Stimulated activated CD8-positive, alpha-beta memory T cell treated with anti-CD3 and anti-CD28 coated beads, Interleukin-4, amount 100 ng/mL, for 24 hours (primary cell): Measurements from ENCODE around the gene FYB1.
"Not testable (repeated sequence)": the region's sequence is repeated elsewhere in the genome, so short reads cannot be mapped to it uniquely, and the experiment has no call there.

Experiments
- DNase-seq: peaks from one replicate; pipeline ENCODE4 v3.0.0-alpha.2; 2020; ENCODE audit warnings: low read depth

Gene FYB1, protein sequence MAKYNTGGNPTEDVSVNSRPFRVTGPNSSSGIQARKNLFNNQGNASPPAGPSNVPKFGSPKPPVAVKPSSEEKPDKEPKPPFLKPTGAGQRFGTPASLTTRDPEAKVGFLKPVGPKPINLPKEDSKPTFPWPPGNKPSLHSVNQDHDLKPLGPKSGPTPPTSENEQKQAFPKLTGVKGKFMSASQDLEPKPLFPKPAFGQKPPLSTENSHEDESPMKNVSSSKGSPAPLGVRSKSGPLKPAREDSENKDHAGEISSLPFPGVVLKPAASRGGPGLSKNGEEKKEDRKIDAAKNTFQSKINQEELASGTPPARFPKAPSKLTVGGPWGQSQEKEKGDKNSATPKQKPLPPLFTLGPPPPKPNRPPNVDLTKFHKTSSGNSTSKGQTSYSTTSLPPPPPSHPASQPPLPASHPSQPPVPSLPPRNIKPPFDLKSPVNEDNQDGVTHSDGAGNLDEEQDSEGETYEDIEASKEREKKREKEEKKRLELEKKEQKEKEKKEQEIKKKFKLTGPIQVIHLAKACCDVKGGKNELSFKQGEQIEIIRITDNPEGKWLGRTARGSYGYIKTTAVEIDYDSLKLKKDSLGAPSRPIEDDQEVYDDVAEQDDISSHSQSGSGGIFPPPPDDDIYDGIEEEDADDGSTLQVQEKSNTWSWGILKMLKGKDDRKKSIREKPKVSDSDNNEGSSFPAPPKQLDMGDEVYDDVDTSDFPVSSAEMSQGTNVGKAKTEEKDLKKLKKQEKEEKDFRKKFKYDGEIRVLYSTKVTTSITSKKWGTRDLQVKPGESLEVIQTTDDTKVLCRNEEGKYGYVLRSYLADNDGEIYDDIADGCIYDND

DNA sequence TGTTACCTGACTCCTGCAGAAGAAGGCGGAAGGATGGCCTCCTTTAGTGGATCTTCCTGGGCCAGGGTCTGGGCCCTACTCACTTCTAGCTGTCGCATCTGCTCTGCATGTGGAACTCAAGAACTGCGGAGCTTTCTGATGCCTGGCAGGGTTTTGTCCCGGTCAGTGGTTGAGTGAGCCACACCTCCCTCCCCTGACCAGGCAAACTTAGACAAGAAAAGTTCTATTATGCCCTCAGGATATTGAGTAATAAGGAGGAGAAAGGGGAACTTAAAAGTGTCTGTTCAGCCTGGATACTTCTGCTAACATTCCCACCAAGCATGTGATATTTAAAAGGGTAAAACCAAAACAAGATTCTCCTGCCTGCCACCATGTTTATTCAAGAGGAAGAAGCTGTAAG, at the start of gene FYB1:
TSS of gene FYB1 (minus strand) at position 127 of the 400 bp plus-strand sequence. CDS start 16,603 bp downstream, outside the sequence.
- DNase-seq, result no peak

DNA sequence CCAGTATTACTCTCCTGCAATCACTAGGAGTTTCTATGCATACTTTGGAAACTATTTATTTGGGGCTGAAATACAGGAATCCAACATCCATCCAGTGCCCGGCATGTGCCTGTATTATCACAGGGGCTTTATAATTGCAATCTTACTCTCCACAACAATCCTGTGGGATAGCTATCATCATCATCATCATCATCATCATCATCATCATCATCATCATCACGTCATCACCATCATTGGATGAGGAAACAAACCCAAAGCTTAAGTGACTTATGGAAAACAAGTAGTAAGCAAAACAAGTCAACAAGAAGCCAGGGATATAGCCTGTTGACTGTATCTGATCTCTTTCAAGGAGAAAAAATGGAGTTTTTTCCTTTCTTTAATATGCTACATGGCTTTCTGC, 47.8 kb upstream of the FYB1 start:
- no peak for DNase-seq

DNA sequence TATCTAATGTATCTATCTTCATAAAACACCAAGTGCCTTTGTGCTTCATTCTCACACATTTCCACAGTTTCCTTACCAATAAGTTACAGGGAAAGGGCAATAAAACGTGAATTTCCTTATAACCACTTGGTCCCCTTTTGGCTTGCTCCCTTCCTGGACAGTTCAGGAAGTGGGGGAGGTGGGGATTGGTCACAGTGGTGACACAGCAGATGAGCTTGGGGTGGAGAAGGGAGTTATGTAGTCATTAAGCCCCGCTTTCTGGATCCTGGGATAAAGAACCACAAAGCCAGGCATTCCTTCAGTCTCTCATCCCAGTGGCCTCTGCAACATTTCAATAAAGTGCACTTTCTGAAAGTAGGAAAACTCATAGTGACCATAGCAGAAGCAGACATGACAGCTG, 47.1 kb upstream of the FYB1 start:
- no peak for DNase-seq

DNA sequence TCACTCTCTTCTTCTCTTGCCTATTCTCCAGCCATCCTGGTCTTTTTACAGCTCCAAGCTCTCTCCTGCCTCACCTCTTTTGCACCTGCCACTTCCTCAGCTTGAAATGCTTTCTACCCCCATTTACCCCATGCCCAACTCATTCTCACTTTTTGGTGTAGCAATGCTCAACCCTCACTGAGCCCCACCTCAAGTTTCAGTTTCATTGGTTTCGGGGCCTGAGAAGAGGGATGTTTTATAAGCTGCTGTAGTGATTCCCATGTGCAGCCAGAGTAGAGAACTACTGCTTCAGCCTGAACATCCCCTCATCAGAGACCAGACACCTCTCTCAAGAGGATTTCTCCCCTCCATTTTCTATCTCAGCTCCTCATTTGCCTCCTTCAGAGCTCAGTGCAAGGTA, 45.2 kb upstream of the FYB1 start:
- DNase-seq, result no peak

GRCh38 chr5:39262981-39263380, 43.6 kb upstream of the FYB1 start:
- no peak for DNase-seq

DNA sequence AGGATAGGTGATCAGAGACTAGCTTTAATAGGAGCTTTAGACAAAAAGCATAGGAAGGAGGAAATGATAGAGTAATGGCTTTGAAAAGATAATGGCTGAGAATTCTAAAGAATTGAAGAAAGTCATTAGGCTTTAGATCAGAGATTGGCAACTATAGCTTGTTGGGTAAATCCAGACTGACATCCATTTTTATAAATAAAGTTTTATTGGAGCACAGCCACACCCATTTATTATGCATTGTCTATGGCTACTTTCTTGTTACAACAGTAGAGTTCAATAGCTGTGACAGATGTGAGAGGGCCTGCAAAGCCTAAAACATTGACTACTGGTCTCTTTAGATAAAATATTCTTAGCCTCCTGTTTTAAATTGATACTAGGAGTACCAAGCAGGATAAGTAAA, 40.7 kb upstream of the FYB1 start:
- DNase-seq, result no peak

DNA sequence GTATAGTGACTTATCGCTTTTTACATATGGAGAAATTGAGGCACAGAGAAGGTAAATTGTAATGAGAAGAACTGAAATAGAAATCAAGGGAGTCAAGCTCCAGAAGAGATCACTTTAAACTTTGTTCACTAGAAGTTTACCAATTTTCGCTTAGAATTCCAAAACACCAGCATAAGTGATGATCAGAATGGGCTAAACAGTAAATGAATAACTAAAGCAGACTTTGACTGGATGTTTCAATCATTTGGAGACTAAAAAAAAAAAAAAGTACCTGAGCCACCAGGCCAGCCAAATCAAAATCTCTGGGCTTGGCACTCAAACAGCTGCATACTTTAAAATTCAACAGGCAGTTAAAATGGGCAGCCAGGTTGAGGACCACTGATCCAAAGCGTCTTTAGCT, 38.2 kb upstream of the FYB1 start:
- DNase-seq, result no peak

DNA sequence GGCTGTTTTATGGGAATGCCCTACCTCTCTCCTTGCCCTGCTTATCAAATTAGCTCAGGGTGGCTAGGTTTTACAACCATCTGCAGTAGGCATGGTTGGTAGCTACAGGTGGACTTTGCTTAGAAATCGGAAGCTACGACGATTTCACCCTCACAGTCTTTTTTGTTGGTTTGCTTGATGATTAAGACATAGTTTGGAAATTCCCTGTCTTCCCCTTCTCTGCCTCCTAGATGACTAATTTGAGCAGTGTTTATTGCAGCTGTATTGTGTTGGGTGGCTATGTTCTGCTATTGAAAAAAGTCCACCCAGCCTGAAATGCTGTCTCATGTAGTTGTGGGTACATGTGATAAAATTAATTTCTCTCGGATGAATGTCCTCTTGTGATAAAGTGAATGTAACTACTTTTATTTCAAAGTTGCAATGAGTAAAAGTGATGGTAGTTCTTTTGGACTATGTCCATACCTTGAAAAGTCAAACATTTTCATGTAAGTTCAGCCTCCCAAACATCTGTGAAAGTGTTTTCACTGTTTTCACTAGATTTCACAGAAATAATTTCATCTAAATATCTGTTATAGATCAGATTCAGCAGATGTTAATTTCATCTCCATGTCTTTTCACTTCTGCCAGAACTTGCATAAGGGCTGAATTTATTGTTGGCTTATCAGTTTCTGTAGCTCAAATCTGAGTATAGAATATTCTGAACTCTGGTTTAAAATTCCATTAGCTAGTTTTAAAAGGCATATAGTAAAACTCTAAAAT, 37.3 kb upstream of the FYB1 start:
- DNase-seq, result no peak

- DNase-seq, result no peak
Measured at GRCh38 chr5:39255406-39255805, 36.0 kb upstream of the FYB1 start.

DNA sequence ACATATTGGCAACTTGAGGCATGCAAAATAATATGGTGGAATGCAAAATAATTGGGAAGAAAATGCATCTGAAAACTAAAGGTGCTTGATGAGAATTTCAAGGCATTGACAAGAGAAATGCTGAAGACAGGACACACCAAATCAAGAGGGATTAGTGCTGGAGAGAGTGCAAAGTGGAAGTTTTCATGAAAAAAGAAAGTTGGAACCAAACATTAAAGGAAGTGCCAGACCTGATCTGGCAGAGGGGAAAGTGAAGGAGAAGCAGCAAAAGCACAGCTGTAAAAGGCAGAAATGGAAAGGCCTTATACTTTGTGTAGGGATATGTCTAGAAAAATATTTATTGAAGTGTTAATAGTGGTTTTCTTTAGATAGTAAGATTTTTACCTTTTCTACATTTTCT, 35.3 kb upstream of the FYB1 start:
- no peak for DNase-seq

DNA sequence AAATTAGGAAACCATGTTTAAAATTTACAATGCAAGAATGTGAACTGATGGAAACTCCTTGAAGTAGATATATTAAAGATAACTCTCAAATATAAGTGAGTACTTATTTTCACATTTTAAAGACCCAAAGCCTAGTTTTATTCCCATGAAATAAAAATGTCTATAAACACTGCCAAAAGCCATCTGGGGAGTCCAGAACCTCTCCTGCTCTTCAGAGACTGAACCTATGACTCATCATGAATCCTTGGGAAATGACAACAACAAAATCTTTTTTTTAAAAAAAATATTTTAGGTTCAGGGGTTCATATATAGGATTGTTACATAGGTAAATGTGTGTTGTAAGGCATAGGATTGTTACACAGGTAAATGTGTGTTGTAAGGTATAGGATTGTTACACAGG, 33.8 kb upstream of the FYB1 start:
- DNase-seq, result no peak

DNA sequence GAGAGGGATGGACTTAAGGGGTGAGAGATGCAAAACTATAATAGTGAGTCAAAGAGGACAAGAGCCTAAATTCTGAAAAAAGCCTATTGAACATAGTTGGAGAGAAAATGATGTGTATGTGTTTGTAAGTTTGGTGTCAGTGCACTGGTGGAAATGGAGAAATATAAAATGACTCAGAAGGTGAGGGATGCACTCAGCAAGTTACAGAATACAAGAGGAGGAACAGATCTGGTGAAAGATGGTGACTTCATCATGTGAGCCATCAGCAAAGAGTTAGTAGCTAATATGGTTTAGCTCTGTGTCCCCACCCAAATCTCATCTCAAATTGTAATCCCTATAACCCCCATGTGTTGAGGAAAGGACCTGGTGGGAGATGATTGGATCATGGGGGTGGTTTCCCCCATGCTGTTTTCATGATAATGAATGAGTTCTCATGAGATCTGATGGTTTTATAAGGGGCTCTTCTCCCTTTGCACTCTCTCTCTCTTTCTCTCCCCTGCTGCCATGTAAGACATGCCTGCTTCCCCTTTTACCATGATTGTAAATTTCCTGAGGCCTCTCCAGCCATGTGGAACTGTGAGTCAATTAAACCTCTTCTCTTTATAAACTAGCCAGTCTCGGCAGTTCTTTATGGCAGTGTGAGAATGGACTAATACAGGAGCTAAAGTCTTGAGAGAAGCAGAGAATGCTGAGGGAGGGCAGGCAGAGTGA, 30.4 kb upstream of the FYB1 start:
- no peak for DNase-seq

GRCh38 chr5:39249069-39249468, 29.7 kb upstream of the FYB1 start:
- DNase-seq, result no peak

- no peak for DNase-seq
Measured at GRCh38 chr5:39240750-39241149, 21.4 kb upstream of the FYB1 start.

DNA sequence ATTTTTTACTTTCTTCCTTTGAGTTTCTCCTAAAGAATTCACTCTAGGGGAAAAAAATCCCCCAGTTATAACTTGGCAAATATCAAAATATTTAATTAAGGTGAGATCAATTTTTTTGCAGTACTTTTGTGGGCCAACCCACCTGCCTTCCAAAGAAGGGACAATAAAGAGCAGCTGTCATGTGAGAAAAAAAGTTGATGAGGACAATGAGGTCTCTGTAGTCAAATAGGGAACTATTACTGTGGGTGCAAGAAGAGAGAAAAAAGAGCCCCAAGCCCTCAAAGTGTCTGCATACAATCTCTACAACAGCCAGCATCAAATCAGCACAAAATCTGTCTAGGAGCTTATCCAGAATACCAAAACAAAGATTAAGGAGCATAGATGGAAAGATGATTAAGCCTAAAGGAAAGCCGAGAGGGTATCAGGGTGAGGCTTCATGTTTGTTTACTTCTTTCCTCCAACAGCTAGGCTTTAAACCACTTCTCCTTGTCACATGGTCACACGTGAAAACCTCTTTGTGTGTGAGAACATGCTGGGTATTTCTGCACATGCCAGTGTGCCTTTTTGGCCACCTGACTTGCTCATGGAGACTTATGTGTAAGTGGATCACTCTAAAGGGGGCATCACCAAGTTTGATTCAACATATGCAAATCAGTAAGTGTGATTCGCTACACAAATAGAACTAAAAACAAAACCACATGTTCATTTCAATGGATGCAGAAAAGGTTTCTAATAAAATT, 19.2 kb upstream of the FYB1 start:
- no peak for DNase-seq

GRCh38 chr5:39236718-39237117, 17.4 kb upstream of the FYB1 start:
- DNase-seq, result no peak

- no peak for DNase-seq
Measured at GRCh38 chr5:39235648-39236047, 16.3 kb upstream of the FYB1 start.

DNA sequence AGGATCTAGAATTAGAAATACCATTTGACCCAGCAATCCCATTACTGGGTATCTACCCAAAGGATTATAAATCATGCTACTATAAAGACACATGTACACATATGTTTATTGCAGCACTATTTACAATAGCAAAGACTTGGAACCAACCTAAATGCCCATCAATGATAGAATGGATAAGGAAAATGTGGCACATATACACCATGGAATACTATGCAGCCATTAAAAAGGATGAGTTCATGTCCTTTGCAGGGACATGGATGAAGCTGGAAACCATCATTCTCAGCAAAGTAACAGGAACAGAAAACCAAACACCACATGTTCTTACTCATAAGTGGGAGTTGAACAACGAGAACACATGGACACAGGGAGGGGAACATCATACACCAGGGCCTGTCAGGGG, 15.1 kb upstream of the FYB1 start:
- DNase-seq, result not testable (repeated sequence)

GRCh38 chr5:39233783-39234182, 14.4 kb upstream of the FYB1 start:
- no peak for DNase-seq

DNA sequence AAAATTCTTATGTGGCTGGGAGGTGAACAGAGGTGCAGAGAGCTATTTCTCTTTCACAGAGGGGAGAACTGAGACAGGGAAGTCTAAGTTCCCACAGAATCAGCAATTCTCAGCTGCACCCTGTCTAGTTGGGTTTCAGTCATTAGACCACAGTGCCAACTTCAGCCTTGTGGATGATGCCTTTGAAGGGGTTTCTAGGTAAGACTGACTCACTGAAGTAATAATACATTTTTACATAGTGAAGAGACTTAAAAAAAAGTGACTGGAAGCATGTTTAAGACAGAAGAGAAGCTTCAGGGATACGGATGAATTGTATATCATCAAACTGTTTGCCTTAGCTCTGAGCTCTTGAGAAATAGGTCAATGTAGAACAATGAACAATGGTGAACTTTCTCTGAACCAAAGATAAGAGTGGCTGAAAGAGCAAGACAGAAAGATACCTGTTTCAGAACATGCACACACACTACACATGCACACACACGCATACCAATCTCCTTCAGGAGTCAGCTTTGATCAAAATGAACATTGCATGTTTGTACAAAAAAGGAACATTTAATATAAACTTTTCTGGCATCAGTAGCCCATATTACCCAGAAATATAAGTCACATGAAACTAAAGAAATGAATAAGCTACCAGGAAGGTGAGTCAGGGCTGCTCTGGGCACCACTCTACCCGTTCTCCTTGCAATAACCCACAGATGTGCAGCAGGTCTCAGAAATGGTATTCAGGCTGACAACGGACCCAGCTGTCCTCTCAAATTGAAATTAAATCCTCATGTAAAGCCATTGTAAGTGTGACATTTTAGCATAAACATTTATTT, 12.6 kb upstream of the FYB1 start:
- DNase-seq, result no peak
